ENCODE measurements around the gene PEX14.
"Not testable (repeated sequence)": the region's sequence is repeated elsewhere in the genome, so short reads cannot be mapped to it uniquely, and the experiment has no call there.

Gene PEX14

DNA sequence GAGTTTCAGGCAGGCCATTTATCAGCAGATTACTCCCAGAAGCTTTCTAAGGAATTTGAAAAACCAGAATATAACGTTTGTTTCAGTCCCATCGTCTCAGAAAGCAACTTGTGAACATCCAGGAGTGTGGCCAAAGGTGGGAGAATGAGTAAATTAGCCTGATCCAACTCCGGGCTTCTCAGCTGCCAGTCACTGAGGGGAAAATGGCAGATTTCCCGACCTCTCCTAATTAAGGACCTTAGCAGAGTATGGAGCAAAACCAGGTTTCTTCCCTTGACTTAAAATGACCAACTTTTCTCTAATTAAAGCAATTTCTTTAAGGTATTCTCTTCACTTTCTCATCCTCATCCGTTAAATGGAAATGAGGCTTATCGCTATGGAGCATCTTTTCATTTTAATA lies 23.9 kb upstream of the PEX14 start:
- Histone ChIP-seq H3K27me3 (ENCODE audit: control insufficient read depth in 1 of 2, insufficient read depth in 2 of 2, low read length in 2 of 2) (no peaks in the 10 kb centered on the region), H3K36me3 (ENCODE audit: control insufficient read depth in 1 of 2, insufficient read depth in 2 of 2, low read length in 2 of 2) (no peaks in the 10 kb centered on the region), H3K27ac (ENCODE audit: low read depth, low read length) (no peak overlapping the region), H3K9me3 (ENCODE audit: control insufficient read depth in 1 of 2, low read length in 2 of 2) (no peaks in the 10 kb centered on the region), H3K4me3 (ENCODE audit: low read depth in 1 of 2, low read length in 2 of 2) (no peak overlapping the region), H3K9ac (ENCODE audit: low read depth in 1 of 2, low read length in 2 of 2) (no peak overlapping the region), H3K4me1 (ENCODE audit: control insufficient read depth in 1 of 2, insufficient read depth in 2 of 2, low read length in 2 of 2) (no peaks in the 10 kb centered on the region)

DNA sequence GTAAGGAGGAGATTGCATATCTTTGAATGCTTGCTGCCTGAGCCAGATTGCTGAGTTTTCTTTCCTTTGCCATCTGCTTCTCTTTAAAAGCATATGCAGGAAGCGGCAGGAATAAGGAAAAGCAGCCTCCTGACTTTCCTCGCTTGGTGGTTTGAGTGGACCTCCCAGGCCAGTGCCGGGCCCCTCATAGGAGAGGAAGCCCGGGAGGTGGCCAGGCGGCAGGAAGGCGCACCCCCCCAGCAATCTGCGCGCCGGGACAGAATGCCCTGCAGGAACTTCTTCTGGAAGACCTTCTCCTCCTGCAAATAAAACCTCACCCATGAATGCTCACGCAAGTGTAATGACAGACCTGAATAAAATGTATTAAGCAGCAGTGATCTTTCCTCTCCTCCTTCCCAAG lies 23.5 kb upstream of the PEX14 start:
- H3K4me1 ChIP-seq (ENCODE audit: control insufficient read depth in 1 of 2, insufficient read depth in 2 of 2, low read length in 2 of 2) = no peaks in the 10 kb centered on the region
- no peak overlapping the region for H3K4me3 ChIP-seq (ENCODE audit: low read depth in 1 of 2, low read length in 2 of 2)
- no peak overlapping the region for H3K27ac ChIP-seq (ENCODE audit: low read depth, low read length)
- H3K27me3 ChIP-seq (ENCODE audit: control insufficient read depth in 1 of 2, insufficient read depth in 2 of 2, low read length in 2 of 2) = no peaks in the 10 kb centered on the region
- no peaks in the 10 kb centered on the region for H3K36me3 ChIP-seq (ENCODE audit: control insufficient read depth in 1 of 2, insufficient read depth in 2 of 2, low read length in 2 of 2)
- no peaks in the 10 kb centered on the region for H3K9me3 ChIP-seq (ENCODE audit: control insufficient read depth in 1 of 2, low read length in 2 of 2)
- H3K9ac ChIP-seq (ENCODE audit: low read depth in 1 of 2, low read length in 2 of 2) = no peak overlapping the region

DNA sequence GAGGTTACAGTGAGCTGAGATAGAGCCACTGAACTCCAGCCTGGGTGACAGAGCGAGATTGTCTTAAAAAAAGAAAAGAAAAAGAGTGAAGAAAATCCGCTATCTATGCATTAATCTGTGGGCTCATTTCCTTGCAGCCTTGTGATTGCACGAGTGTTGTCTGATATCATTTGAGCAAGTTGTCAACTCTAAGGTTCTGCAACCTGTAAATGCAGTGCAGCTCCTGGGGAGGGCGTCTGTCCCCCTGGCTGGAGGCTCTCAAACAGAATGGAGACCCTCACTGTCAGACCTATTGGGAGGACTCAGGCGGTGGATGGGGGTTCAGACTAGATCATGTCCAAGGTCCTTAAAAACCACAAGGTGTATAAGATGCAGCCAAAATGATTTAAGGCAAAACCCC lies 18.7 kb upstream of the PEX14 start:
- H3K9ac ChIP-seq (ENCODE audit: low read depth in 1 of 2, low read length in 2 of 2) = no peak overlapping the region

DNA sequence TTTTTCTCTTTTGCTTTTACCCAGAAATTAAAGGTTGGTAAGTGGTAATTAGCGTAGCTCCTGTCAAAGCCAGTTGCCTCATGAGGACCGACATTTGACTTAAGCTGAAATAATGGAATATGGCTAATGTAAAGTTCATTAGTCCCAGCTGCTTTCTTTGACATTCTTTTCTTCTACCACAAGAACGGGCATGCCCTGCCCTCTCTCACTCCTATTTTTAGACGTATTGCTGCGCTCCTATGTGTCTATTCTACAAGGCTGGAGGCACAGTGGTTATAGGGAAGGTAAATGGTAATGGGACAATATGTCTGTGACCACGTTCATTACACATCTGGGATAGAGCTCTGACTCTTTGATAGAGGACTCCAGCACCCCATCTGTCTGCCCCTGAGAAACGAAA lies 18.1 kb upstream of the PEX14 start:
- H3K9me3 ChIP-seq (ENCODE audit: control insufficient read depth in 1 of 2, low read length in 2 of 2) = no peaks in the 10 kb centered on the region
- no peak overlapping the region for H3K27ac ChIP-seq (ENCODE audit: low read depth, low read length)
- peaks cover 6 to 7% of the 10 kb centered on the region in 2 donors for H3K36me3 ChIP-seq (ENCODE audit: control insufficient read depth in 1 of 2, insufficient read depth in 2 of 2, low read length in 2 of 2)
- H3K27me3 ChIP-seq (ENCODE audit: control insufficient read depth in 1 of 2, insufficient read depth in 2 of 2, low read length in 2 of 2) = no peaks in the 10 kb centered on the region
- no peak overlapping the region for H3K9ac ChIP-seq (ENCODE audit: low read depth in 1 of 2, low read length in 2 of 2)
- peaks cover 4% of the 10 kb centered on the region in 2 donors for H3K4me1 ChIP-seq (ENCODE audit: control insufficient read depth in 1 of 2, insufficient read depth in 2 of 2, low read length in 2 of 2)
- H3K4me3 ChIP-seq (ENCODE audit: low read depth in 1 of 2, low read length in 2 of 2) = no peak overlapping the region

More for the DNA sequence above, 18.7 kb upstream of the PEX14 start:
- H3K36me3 ChIP-seq (ENCODE audit: control insufficient read depth in 1 of 2, insufficient read depth in 2 of 2, low read length in 2 of 2) = peaks cover 0 to 1% of the 10 kb centered on the region in 2 donors
- peaks cover 4% of the 10 kb centered on the region in 2 donors for H3K4me1 ChIP-seq (ENCODE audit: control insufficient read depth in 1 of 2, insufficient read depth in 2 of 2, low read length in 2 of 2)
- no peaks in the 10 kb centered on the region for H3K9me3 ChIP-seq (ENCODE audit: control insufficient read depth in 1 of 2, low read length in 2 of 2)
- no peak overlapping the region for H3K27ac ChIP-seq (ENCODE audit: low read depth, low read length)
- no peak overlapping the region for H3K4me3 ChIP-seq (ENCODE audit: low read depth in 1 of 2, low read length in 2 of 2)
- H3K27me3 ChIP-seq (ENCODE audit: control insufficient read depth in 1 of 2, insufficient read depth in 2 of 2, low read length in 2 of 2) = no peaks in the 10 kb centered on the region

DNA sequence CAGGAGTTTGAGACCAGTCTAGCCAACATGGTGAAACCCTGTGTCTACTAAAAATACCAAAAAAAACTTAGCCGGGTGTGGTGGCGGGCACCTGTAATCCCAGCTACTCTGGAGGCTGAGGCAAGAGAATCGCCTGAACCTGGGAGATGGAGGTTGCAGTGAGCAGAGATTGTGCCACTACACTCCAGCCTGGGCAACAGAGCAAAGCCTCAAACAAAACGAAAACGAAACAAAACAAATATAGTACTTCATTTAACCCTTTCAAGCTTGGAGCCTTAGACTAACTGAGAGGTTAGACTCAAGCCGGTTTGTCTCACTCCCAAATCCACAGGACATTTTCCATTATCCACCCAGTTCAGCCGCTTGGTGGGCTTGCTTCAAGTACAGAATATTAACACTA lies 17.3 kb upstream of the PEX14 start:
- not testable (repeated sequence) for H3K9me3 ChIP-seq (ENCODE audit: control insufficient read depth in 1 of 2, low read length in 2 of 2); H3K4me3 ChIP-seq (ENCODE audit: low read depth in 1 of 2, low read length in 2 of 2); H3K9ac ChIP-seq (ENCODE audit: low read depth in 1 of 2, low read length in 2 of 2); H3K27ac ChIP-seq (ENCODE audit: low read depth, low read length); H3K27me3 ChIP-seq (ENCODE audit: control insufficient read depth in 1 of 2, insufficient read depth in 2 of 2, low read length in 2 of 2); H3K4me1 ChIP-seq (ENCODE audit: control insufficient read depth in 1 of 2, insufficient read depth in 2 of 2, low read length in 2 of 2)
- H3K36me3 ChIP-seq (ENCODE audit: control insufficient read depth in 1 of 2, insufficient read depth in 2 of 2, low read length in 2 of 2) = peaks cover 9 to 14% of the 10 kb centered on the region in 2 donors

DNA sequence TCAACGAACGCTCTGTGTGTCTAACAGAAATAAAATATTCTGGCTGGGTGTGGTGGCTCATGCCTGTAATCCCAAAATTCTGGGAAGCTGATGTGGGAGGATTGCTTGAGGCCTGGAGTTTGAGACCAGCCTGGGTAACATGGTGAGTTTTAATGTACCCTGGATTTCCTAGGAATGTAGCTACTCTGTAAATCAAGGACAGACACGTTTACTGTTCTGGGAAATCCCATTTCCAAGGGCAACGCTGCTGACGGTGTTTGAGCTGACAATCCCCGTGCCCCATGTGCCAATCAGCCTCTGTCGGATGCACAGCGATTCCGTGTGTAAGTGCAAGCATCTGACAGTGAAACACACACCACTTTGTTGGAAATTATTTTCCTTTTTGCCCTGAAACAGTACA lies 16.9 kb upstream of the PEX14 start:
- Histone ChIP-seq H3K4me3 (ENCODE audit: low read depth in 1 of 2, low read length in 2 of 2) (no peak overlapping the region), H3K9me3 (ENCODE audit: control insufficient read depth in 1 of 2, low read length in 2 of 2) (no peaks in the 10 kb centered on the region), H3K27me3 (ENCODE audit: control insufficient read depth in 1 of 2, insufficient read depth in 2 of 2, low read length in 2 of 2) (no peaks in the 10 kb centered on the region), H3K36me3 (ENCODE audit: control insufficient read depth in 1 of 2, insufficient read depth in 2 of 2, low read length in 2 of 2) (peaks cover 13 to 19% of the 10 kb centered on the region in 2 donors), H3K27ac (ENCODE audit: low read depth, low read length) (no peak overlapping the region), H3K4me1 (ENCODE audit: control insufficient read depth in 1 of 2, insufficient read depth in 2 of 2, low read length in 2 of 2) (peaks cover 4% of the 10 kb centered on the region in 2 donors), H3K9ac (ENCODE audit: low read depth in 1 of 2, low read length in 2 of 2) (no peak overlapping the region)

DNA sequence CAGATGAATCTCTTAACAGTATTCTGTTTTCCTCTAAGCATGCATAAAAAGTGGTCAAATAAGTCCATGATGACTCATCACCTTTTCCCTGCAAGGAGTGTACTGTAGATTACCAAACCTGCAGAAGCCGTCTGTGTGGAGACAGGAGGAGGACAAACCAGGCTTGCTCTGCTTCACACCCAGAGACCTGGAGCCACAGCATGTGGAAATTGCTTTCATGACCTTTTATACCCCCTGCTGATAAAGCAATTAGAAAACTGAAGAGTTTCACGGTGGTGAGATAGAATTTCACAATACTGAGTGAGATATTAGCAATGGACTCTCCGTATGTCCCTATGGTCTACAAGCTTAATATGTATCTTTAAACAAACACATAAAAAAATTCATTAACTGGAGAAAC lies 15.6 kb upstream of the PEX14 start:
- H3K4me3 ChIP-seq (ENCODE audit: low read depth in 1 of 2, low read length in 2 of 2) = no peak overlapping the region
- H3K27me3 ChIP-seq (ENCODE audit: control insufficient read depth in 1 of 2, insufficient read depth in 2 of 2, low read length in 2 of 2) = no peaks in the 10 kb centered on the region
- no peak overlapping the region for H3K27ac ChIP-seq (ENCODE audit: low read depth, low read length)
- H3K9me3 ChIP-seq (ENCODE audit: control insufficient read depth in 1 of 2, low read length in 2 of 2) = no peaks in the 10 kb centered on the region
- H3K9ac ChIP-seq (ENCODE audit: low read depth in 1 of 2, low read length in 2 of 2) = no peak overlapping the region
- H3K36me3 ChIP-seq (ENCODE audit: control insufficient read depth in 1 of 2, insufficient read depth in 2 of 2, low read length in 2 of 2) = peaks cover 15 to 25% of the 10 kb centered on the region in 2 donors
- H3K4me1 ChIP-seq (ENCODE audit: control insufficient read depth in 1 of 2, insufficient read depth in 2 of 2, low read length in 2 of 2) = peaks cover 4% of the 10 kb centered on the region in 2 donors

DNA sequence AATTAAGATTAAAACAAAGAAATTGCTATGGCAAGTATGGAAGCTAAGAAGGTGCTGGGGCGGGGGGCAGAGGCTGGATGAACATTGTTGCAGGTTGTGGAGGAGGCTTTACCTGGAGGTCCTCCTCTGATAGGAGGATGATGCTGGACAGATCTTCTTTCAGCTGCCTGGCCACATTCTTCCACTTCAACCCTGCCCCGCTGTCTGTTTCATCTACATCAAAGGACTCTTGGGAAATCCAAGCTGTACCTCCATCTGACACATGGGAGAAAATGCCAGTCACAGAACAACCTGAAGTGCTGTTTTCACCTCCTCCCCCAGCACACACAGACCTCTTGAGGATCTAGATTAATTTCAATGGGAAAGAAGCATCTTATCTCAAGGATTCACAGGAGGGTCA lies 7.7 kb upstream of the PEX14 start:
- Histone ChIP-seq H3K27ac (ENCODE audit: low read depth, low read length) (no peak overlapping the region), H3K4me3 (ENCODE audit: low read depth in 1 of 2, low read length in 2 of 2) (no peak overlapping the region), H3K4me1 (ENCODE audit: control insufficient read depth in 1 of 2, insufficient read depth in 2 of 2, low read length in 2 of 2) (peaks cover 10 to 11% of the 10 kb centered on the region in 2 donors), H3K36me3 (ENCODE audit: control insufficient read depth in 1 of 2, insufficient read depth in 2 of 2, low read length in 2 of 2) (peaks cover 25 to 57% of the 10 kb centered on the region in 2 donors), H3K9ac (ENCODE audit: low read depth in 1 of 2, low read length in 2 of 2) (no peak overlapping the region), H3K9me3 (ENCODE audit: control insufficient read depth in 1 of 2, low read length in 2 of 2) (no peaks in the 10 kb centered on the region), H3K27me3 (ENCODE audit: control insufficient read depth in 1 of 2, insufficient read depth in 2 of 2, low read length in 2 of 2) (no peaks in the 10 kb centered on the region)

DNA sequence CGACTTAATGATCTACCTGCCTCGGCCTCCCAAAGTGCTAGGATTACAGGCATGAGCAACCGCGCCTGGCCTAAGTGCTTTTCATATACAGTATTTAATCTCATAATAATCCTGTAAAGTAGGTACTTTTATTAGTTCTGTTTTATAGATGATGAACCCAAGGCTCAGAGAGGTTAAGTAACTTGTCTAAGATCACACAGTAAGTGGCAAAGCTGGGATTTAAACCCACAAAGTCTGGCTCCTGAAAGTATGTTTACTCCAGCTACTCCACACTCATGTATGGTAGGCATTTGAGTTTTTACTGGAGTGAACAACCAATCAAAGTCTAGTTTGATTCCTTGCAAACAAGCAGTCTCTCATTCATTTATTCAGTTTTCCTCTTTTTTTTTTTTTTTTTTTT lies 4.7 kb upstream of the PEX14 start:
- no peaks in the 10 kb centered on the region for H3K9me3 ChIP-seq (ENCODE audit: control insufficient read depth in 1 of 2, low read length in 2 of 2)
- H3K9ac ChIP-seq (ENCODE audit: low read depth in 1 of 2, low read length in 2 of 2) = no peak overlapping the region
- peaks cover 10 to 11% of the 10 kb centered on the region in 2 donors for H3K4me1 ChIP-seq (ENCODE audit: control insufficient read depth in 1 of 2, insufficient read depth in 2 of 2, low read length in 2 of 2)
- H3K4me3 ChIP-seq (ENCODE audit: low read depth in 1 of 2, low read length in 2 of 2) = no peak overlapping the region
- H3K27me3 ChIP-seq (ENCODE audit: control insufficient read depth in 1 of 2, insufficient read depth in 2 of 2, low read length in 2 of 2) = no peaks in the 10 kb centered on the region
- no peak overlapping the region for H3K27ac ChIP-seq (ENCODE audit: low read depth, low read length)
- peaks cover 15 to 35% of the 10 kb centered on the region in 2 donors for H3K36me3 ChIP-seq (ENCODE audit: control insufficient read depth in 1 of 2, insufficient read depth in 2 of 2, low read length in 2 of 2)

DNA sequence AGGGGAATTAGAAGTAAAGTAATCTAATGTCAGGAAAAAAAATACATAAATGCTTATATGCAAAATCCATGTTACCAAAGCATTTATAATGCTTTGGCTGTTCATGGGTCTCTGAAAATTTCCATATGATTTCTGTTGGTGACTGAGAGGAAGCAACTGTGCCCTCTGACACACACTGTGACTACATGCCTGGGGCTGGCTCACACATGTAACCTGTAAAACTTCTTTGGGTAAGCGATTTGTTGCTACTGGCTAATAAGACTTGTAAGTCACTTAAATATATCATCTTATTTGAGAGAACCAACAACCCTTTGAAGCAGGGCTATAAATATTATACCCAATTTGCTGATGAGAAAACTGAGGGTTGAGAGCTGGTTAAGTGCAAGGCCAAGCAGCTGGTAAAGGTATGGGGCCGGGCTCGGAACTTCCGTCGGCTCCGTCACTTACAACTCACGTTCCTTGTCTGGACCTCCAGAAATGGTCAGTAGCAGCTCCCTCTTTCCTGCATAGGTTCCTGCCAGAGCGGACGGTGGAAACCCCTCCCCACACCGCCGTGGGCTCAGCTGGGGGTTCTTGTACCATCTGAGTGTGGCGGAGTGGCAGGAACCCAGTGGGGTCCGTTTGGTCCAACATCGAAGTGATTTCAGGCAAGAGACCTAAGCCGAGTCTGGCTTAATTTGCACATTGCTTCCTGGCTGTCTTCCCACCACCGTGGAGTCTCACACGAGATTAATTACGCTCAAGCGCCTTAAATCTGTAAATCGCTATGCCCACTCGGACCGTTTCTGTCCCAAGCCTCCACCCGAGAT lies 3.1 kb upstream of the PEX14 start:
- Histone ChIP-seq H3K4me1 (ENCODE audit: control insufficient read depth in 1 of 2, insufficient read depth in 2 of 2, low read length in 2 of 2) (peaks cover 19 to 22% of the 10 kb centered on the region in 2 donors), H3K9me3 (ENCODE audit: control insufficient read depth in 1 of 2, low read length in 2 of 2) (no peaks in the 10 kb centered on the region), H3K36me3 (ENCODE audit: control insufficient read depth in 1 of 2, insufficient read depth in 2 of 2, low read length in 2 of 2) (peaks cover 15 to 22% of the 10 kb centered on the region in 2 donors), H3K9ac (ENCODE audit: low read depth in 1 of 2, low read length in 2 of 2) (peak overlapping the region; percentile 70 to 75), H3K27me3 (ENCODE audit: control insufficient read depth in 1 of 2, insufficient read depth in 2 of 2, low read length in 2 of 2) (no peaks in the 10 kb centered on the region), H3K4me3 (ENCODE audit: low read depth in 1 of 2, low read length in 2 of 2) (peak overlapping the region; percentile 86 to 97), H3K27ac (ENCODE audit: low read depth, low read length) (no peak overlapping the region)
